Inflammatory macrophage treated with lipopolysaccharide for 1 hour (primary cell): Measurements from ENCODE around the gene ZNF516.

Source experiments
- DNase-seq, 2 donors: peaks; one replicate each; pipeline ENCODE4 v3.0.0-alpha.2; 2020 to 2022

ZNF516 gene

GRCh38 chr18:76392349-76392748 lies 102.7 kb downstream of the ZNF516 start:
- DNase-seq = no peak

- DNase-seq = no peak
Observed at GRCh38 chr18:76391746-76392145, 103.3 kb downstream of the ZNF516 start.

- DNase-seq = no peak
Observed at GRCh38 chr18:76391038-76391437, 104.0 kb downstream of the ZNF516 start.

GRCh38 chr18:76390452-76391035 lies 104.5 kb downstream of the ZNF516 start:
- DNase-seq = no peak

- peak in 1 of 2 donors; percentile 15 for DNase-seq
Observed at GRCh38 chr18:76389716-76390115, 105.3 kb downstream of the ZNF516 start.

GRCh38 chr18:76388891-76389423 lies 106.1 kb downstream of the ZNF516 start:
- DNase-seq = no peak

- no peak for DNase-seq
Observed at GRCh38 chr18:76388261-76388660, 106.8 kb downstream of the ZNF516 start.

- DNase-seq = no peak
Observed at GRCh38 chr18:76387608-76388007, 107.4 kb downstream of the ZNF516 start.

- DNase-seq = no peak
Observed at GRCh38 chr18:76386886-76387285, 108.2 kb downstream of the ZNF516 start.

- DNase-seq = no peak
Observed at GRCh38 chr18:76386071-76386470, 109.0 kb downstream of the ZNF516 start.

- DNase-seq = no peak
Observed at GRCh38 chr18:76385681-76385975, 109.4 kb downstream of the ZNF516 start.

GRCh38 chr18:76384861-76385680 lies 110.0 kb downstream of the ZNF516 start:
- no peak for DNase-seq

GRCh38 chr18:76384114-76384790 lies 110.8 kb downstream of the ZNF516 start:
- DNase-seq = no peak

GRCh38 chr18:76383636-76384035 lies 111.4 kb downstream of the ZNF516 start:
- no peak for DNase-seq

- no peak for DNase-seq
Observed at GRCh38 chr18:76382275-76382674, 112.8 kb downstream of the ZNF516 start.

GRCh38 chr18:76380791-76381405 lies 114.1 kb downstream of the ZNF516 start:
- DNase-seq = no peak

- no peak for DNase-seq
Observed at GRCh38 chr18:76380127-76380729, 114.8 kb downstream of the ZNF516 start.

- no peak for DNase-seq
Observed at GRCh38 chr18:76379226-76380126, 115.6 kb downstream of the ZNF516 start.

GRCh38 chr18:76378526-76379215 lies 116.4 kb downstream of the ZNF516 start:
- no peak for DNase-seq

GRCh38 chr18:76377359-76377756 lies 117.7 kb downstream of the ZNF516 start:
- DNase-seq = no peak

GRCh38 chr18:76376668-76377358 lies 118.2 kb downstream of the ZNF516 start:
- DNase-seq = no peak
